GM10266 (cell line): Measurements from ENCODE around the gene SZRD1.

Source experiments
- DNase-seq: peaks from one replicate; pipeline ENCODE4 v3.0.0; 2012; ENCODE audit errors: extremely low spot score
- CTCF ChIP-seq: IDR thresholded peaks from 2 replicates; pipeline ENCODE4 v1.5.1; 2012; ENCODE audit warnings: mild to moderate bottlenecking, low read depth; ENCODE audit not compliant: control insufficient read depth, insufficient read depth; ENCODE audit errors: missing control alignments

Gene SZRD1

GRCh38 chr1:16380868-16381267 lies 13.8 kb downstream of the SZRD1 start:
- TF ChIP-seq CTCF = no peak
- no peak for DNase-seq

- TF ChIP-seq CTCF = no peak
- no peak for DNase-seq
Measured at GRCh38 chr1:16383888-16384287, 16.8 kb downstream of the SZRD1 start.

- no peak for TF ChIP-seq CTCF
- DNase-seq = no peak
Measured at GRCh38 chr1:16385659-16386453, 18.8 kb downstream of the SZRD1 start.

- no peak for TF ChIP-seq CTCF
- DNase-seq = no peak
Measured at GRCh38 chr1:16386454-16387113, 19.5 kb downstream of the SZRD1 start.

GRCh38 chr1:16387201-16388188 lies 20.5 kb downstream of the SZRD1 start:
- no peak for TF ChIP-seq CTCF

GRCh38 chr1:16391411-16391810 lies 24.4 kb downstream of the SZRD1 start:
- no peak for TF ChIP-seq CTCF
- DNase-seq = no peak

More at GRCh38 chr1:16387201-16388188, 20.5 kb downstream of the SZRD1 start:
- DNase-seq = peak; percentile 46
